SK-N-SH (cell line): ENCODE measurements around the gene SCN9A. TPM values are rescaled to one million over a fixed set of nuclear protein-coding genes. Genes with fewer than 3 reads are reported as not detected.

Experiments
- CTCF ChIA-PET: fragments of 300-600, 350-600 bp; formaldehyde crosslinking; extraction: SDS; loops from one replicate; lab custom pipeline; 2021; lab: Yijun Ruan, JAX
- POLR2A ChIA-PET: fragments of 350-600 bp; sonication (Branson Sonifier 250); formaldehyde crosslinking; extraction: SDS; loops from one replicate; lab custom pipeline; 2020; ENCODE audit warnings: antibody characterized with exemption, inconsistent platforms; lab: Yijun Ruan, JAX
- DNase-seq: peaks from one replicate; pipeline ENCODE4 v3.0.0; 2012
- H2AFZ ChIP-seq: fragments of 200-600 bp; sonication (generic); 2 replicates; pipeline ENCODE4 v1.8.1; 2016; ENCODE audit warnings: antibody characterized with exemption, mild to moderate bottlenecking, low read depth
- H3F3A ChIP-seq: fragments of 200-600 bp; sonication (generic); replicated peaks from 2 replicates; pipeline ENCODE3; 2016; ENCODE audit warnings: antibody characterized with exemption, mild to moderate bottlenecking; ENCODE audit not compliant: insufficient read depth
- H3K27ac ChIP-seq, 2 experiments: fragments of 200-500 bp in 1 of 2; fragments of 200-600 bp in 1 of 2; sonication (Bioruptor generic) in 1 of 2; sonication (generic), shearing (Covaris generic) in 1 of 2; 2 replicates each; pipeline versions ENCODE4 v1.5.1 to v1.6.1; 2014 to 2016; ENCODE audit warnings: low read depth in 2 of 2, inconsistent platforms in 1 of 2, low read length in 1 of 2, mild to moderate bottlenecking in 1 of 2, mixed read lengths in 1 of 2
- H3K27me3 ChIP-seq: fragments of 200-600 bp; sonication (generic), shearing (Covaris generic); 2 replicates; pipeline ENCODE4 v1.6.1; 2016; ENCODE audit warnings: mixed run types; ENCODE audit not compliant: insufficient read depth
- H3K36me3 ChIP-seq, 2 experiments: fragments of 200-500 bp in 1 of 2; fragments of 200-600 bp in 1 of 2; sonication (Bioruptor generic) in 1 of 2; sonication (generic) in 1 of 2; replicated peaks in 1 of 2; 2 replicates each; pipeline versions ENCODE3 to v1.5.1; 2014 to 2016; ENCODE audit warnings: low read length in 1 of 2, mild to moderate bottlenecking in 1 of 2; ENCODE audit not compliant: insufficient read depth in 2 of 2, control insufficient read depth in 1 of 2
- H3K4me1 ChIP-seq, 2 experiments: fragments of 200-500 bp in 1 of 2; fragments of 200-600 bp in 1 of 2; sonication (Bioruptor generic) in 1 of 2; sonication (generic), shearing (Covaris generic) in 1 of 2; 2 replicates each; pipeline versions ENCODE4 v1.5.1 to v1.6.1; 2014 to 2016; ENCODE audit warnings: low read depth in 1 of 2, low read length in 1 of 2, mixed run types in 1 of 2; ENCODE audit not compliant: insufficient read depth in 2 of 2, control insufficient read depth in 1 of 2
- H3K4me2 ChIP-seq: fragments of 200-600 bp; sonication (generic), shearing (Covaris generic); 2 replicates; pipeline ENCODE4 v1.6.1; 2017; ENCODE audit warnings: mixed run types
- H3K4me3 ChIP-seq, 2 experiments: fragments of 200-500 bp in 1 of 2; fragments of 200-600 bp in 1 of 2; sonication (Bioruptor generic) in 1 of 2; sonication (generic), shearing (Covaris generic) in 1 of 2; 2 replicates each; pipeline versions ENCODE4 v1.5.1 to v1.8.1; 2014 to 2016; ENCODE audit warnings: low read depth in 2 of 2, inconsistent platforms in 1 of 2, low read length in 1 of 2, mild to moderate bottlenecking in 1 of 2, mixed read lengths in 1 of 2, moderate library complexity in 1 of 2
- H3K79me2 ChIP-seq: fragments of 200-600 bp; sonication (generic); 2 replicates; pipeline ENCODE4 v1.8.1; 2017; ENCODE audit warnings: mild to moderate bottlenecking; ENCODE audit not compliant: insufficient read depth
- H3K9ac ChIP-seq: fragments of 200-600 bp; sonication (generic); 2 replicates; pipeline ENCODE4 v1.6.1; 2017; ENCODE audit warnings: mixed run types
- H3K9me2 ChIP-seq: fragments of 200-600 bp; sonication (generic); 2 replicates; pipeline ENCODE4 v1.6.1; 2017; ENCODE audit warnings: mixed run types
- H3K9me3 ChIP-seq: fragments of 200-600 bp; sonication (generic); 2 replicates; pipeline ENCODE4 v1.6.1; 2017; ENCODE audit warnings: mixed run types, mild to moderate bottlenecking, moderate library complexity
- H4K20me1 ChIP-seq: fragments of 200-600 bp; sonication (generic); 2 replicates; pipeline ENCODE4 v1.6.1; 2017; ENCODE audit warnings: mild to moderate bottlenecking, mixed run types; ENCODE audit not compliant: insufficient read depth
- FOXM1 ChIP-seq: IDR thresholded peaks from 2 replicates; pipeline ENCODE4 v1.4.0; 2012; ENCODE audit warnings: low read depth, mild to moderate bottlenecking
- MEF2A ChIP-seq: IDR thresholded peaks from 2 replicates; pipeline ENCODE4 v1.4.0; 2012; ENCODE audit warnings: low read depth, borderline replicate concordance
- POLR2AphosphoS5 ChIP-seq: IDR thresholded peaks from 2 replicates; pipeline ENCODE4 v1.6.1; 2012; ENCODE audit warnings: low read depth, low read length
- RAD21 ChIP-seq: IDR thresholded peaks from 2 replicates; pipeline ENCODE4 v1.6.1; 2012; ENCODE audit warnings: mild to moderate bottlenecking, low read length
- SIN3A ChIP-seq: IDR thresholded peaks from 2 replicates; pipeline ENCODE4 v1.6.1; 2012; ENCODE audit warnings: low read depth, mild to moderate bottlenecking, low read length, moderate library complexity, borderline replicate concordance
- TAF1 ChIP-seq: IDR thresholded peaks from 2 replicates; pipeline ENCODE4 v1.6.1; 2012; ENCODE audit warnings: low read depth, mild to moderate bottlenecking, low read length, moderate library complexity, borderline replicate concordance
- TCF12 ChIP-seq: IDR thresholded peaks from 2 replicates; pipeline ENCODE4 v1.4.0; 2012
- USF2 ChIP-seq: fragments of 150-350 bp; IDR thresholded peaks from 2 replicates; pipeline ENCODE4 v1.6.1; 2017; ENCODE audit warnings: antibody characterized with exemption, low read length, low read depth, borderline replicate concordance
- YY1 ChIP-seq: IDR thresholded peaks from 2 replicates; pipeline ENCODE4 v1.4.0; 2012; ENCODE audit warnings: low read depth, mild to moderate bottlenecking
- WGBS: methylation state at CpG from one replicate; pipeline ENCODE4 v1.1.6; 2017; ENCODE audit warnings: low lambda C conversion rate; 5-methylcytosine and 5-hydroxymethylcytosine counted together
- polyA plus RNA-seq, 3 experiments: library from polyadenylated mRNA; depleted of rRNA; stranded (reverse); fragments of >200 nt; gene quantifications; 2 replicates each; pipeline ENCODE4 v1.2.3, GENCODE V29; 2012
- TF ChIP-seq, protein P1 (sequence below): fragments of 200-600 bp; sonication (generic); IDR thresholded peaks from 2 replicates; pipeline ENCODE4 v1.6.1; 2017; ENCODE audit warnings: antibody characterized with exemption, mild to moderate bottlenecking, moderate library complexity
- TF ChIP-seq, protein P2 (sequence below): IDR thresholded peaks from 2 replicates; pipeline ENCODE4 v1.6.1; 2012; ENCODE audit warnings: mild to moderate bottlenecking, low read depth, low read length, moderate library complexity

Gene SCN9A
- polyA plus RNA-seq, 1 of the 3 experiments (the other 2 are of a cell fraction), result 5.9 TPM

- Histone ChIP-seq H3K4me2 (no peak overlapping the region), H3K4me1 (peaks cover 0 to 3% of the 10 kb centered on the region in 2 experiments; a peak in 2 of 4 replicates), H3K9me2 (no peaks in the 10 kb centered on the region), H3K79me2 (no peaks in the 10 kb centered on the region), H3F3A (no peaks in the 10 kb centered on the region), H3K4me3 (no peak overlapping the region), H4K20me1 (no peaks in the 10 kb centered on the region), H3K9me3 (no peaks in the 10 kb centered on the region), H3K27me3 (no peaks in the 10 kb centered on the region), H2AFZ (peak overlapping the region; percentile 77), H3K36me3 (no peaks in the 10 kb centered on the region), H3K9ac (no peak overlapping the region), H3K27ac (no peak overlapping the region)
- CTCF ChIA-PET, result interaction anchor here (1.4 kb wide), 2 partner anchors 28 to 32 kb away, joined by 4 to 6 read pairs; no protein-coding TSS in a partner anchor
- no peak for DNase-seq
- TF ChIP-seq FOXM1 (no peak), POLR2AphosphoS5 (no peak)
- TF ChIP-seq, protein P1, sequence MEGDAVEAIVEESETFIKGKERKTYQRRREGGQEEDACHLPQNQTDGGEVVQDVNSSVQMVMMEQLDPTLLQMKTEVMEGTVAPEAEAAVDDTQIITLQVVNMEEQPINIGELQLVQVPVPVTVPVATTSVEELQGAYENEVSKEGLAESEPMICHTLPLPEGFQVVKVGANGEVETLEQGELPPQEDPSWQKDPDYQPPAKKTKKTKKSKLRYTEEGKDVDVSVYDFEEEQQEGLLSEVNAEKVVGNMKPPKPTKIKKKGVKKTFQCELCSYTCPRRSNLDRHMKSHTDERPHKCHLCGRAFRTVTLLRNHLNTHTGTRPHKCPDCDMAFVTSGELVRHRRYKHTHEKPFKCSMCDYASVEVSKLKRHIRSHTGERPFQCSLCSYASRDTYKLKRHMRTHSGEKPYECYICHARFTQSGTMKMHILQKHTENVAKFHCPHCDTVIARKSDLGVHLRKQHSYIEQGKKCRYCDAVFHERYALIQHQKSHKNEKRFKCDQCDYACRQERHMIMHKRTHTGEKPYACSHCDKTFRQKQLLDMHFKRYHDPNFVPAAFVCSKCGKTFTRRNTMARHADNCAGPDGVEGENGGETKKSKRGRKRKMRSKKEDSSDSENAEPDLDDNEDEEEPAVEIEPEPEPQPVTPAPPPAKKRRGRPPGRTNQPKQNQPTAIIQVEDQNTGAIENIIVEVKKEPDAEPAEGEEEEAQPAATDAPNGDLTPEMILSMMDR, result no peak
- WGBS, result 56% methylated on average over 3 of the region's 3 CpGs
- POLR2A ChIA-PET, result no interaction called here
These were observed 17.3 kb upstream of the SCN9A start for GRCh38 chr2:166393008-166393407.

DNA sequence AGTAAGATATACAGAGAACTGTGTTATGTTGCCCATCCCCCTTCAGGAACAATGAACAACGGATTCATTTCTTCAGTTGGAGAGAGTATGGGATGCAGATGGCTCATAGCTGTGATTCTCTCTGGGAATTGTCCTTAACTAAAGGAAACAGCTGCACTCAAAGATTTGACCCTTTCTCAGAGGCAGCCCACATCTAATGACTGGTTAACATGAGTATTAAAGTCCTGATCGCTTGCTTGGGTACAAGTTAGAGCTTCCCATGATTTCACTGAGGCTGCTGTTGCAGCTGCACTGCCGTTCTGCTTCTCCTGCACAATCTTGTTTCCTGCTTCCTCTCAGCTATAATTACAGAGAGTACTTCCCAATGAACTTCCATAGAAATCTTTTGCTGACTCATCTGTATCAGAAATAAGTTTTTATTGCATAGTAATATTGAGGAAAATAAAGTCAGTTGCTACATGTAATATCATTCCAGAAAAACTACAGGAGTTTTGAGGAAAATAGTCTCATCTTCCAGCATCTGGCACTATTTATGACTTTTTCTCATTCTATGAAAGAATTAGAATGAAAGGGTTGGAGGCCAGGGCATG is 12.8 kb upstream of the SCN9A start:
- no peaks in the 10 kb centered on the region for H3K9me2 ChIP-seq
- no peaks in the 10 kb centered on the region for H3K36me3 ChIP-seq
- CTCF ChIA-PET, result interaction anchor here (1.1 to 1.5 kb wide), 3 partner anchors 13 to 23 kb away, joined by 3 to 5 read pairs (median 4); partner anchors contain the start of gene SCN9A
- H3F3A ChIP-seq, result no peaks in the 10 kb centered on the region
- H3K4me3 ChIP-seq, result no peak overlapping the region
- no peak for DNase-seq
- no peaks in the 10 kb centered on the region for H3K79me2 ChIP-seq
- TF ChIP-seq FOXM1 (no peak), POLR2AphosphoS5 (no peak), MEF2A (no peak), USF2 (no peak), TCF12 (no peak), YY1 (no peak)
- H3K27me3 ChIP-seq, result no peaks in the 10 kb centered on the region
- no peaks in the 10 kb centered on the region for H4K20me1 ChIP-seq
- POLR2A ChIA-PET, result no interaction called here
- no peak overlapping the region for H3K27ac ChIP-seq
- no peak overlapping the region for H2AFZ ChIP-seq
- no peak overlapping the region for H3K9ac ChIP-seq
- 84% methylated on average over 3 of the region's 3 CpGs for WGBS
- no peaks in the 10 kb centered on the region for H3K9me3 ChIP-seq
- no peak overlapping the region for H3K4me2 ChIP-seq
- no peaks in the 10 kb centered on the region; a peak in 1 of 4 replicates for H3K4me1 ChIP-seq

GRCh38 chr2:166385313-166385712 is 9.6 kb upstream of the SCN9A start:
- DNase-seq, result no peak
- H3F3A ChIP-seq, result no peaks in the 10 kb centered on the region
- ChIA-PET CTCF (interaction anchor here (0.8 to 4.0 kb wide), 15 partner anchors 9 to 207 kb away, joined by 3 to 28 read pairs (median 4); partner anchors contain the start of gene SCN9A), POLR2A (no interaction called here)
- no peaks in the 10 kb centered on the region for H3K4me1 ChIP-seq
- H3K36me3 ChIP-seq, result no peaks in the 10 kb centered on the region
- H2AFZ ChIP-seq, result peak overlapping the region; percentile 83; the same call in 1 of the 2 replicates
- no peaks in the 10 kb centered on the region for H4K20me1 ChIP-seq
- H3K27me3 ChIP-seq, result no peaks in the 10 kb centered on the region
- H3K9me3 ChIP-seq, result no peaks in the 10 kb centered on the region; the same call in 1 of the 2 replicates
- no peaks in the 10 kb centered on the region for H3K79me2 ChIP-seq
- H3K4me2 ChIP-seq, result no peak overlapping the region
- 100% methylated on average over 1 of the region's 1 CpG for WGBS
- no peaks in the 10 kb centered on the region for H3K9me2 ChIP-seq
- H3K27ac ChIP-seq, result no peak overlapping the region
- no peak overlapping the region for H3K4me3 ChIP-seq
- no peak overlapping the region for H3K9ac ChIP-seq
- no peak for TF ChIP-seq RAD21
- TF ChIP-seq TAF1, result no peak
- no peak for TF ChIP-seq SIN3A
- TF ChIP-seq USF2, result no peak
- TF ChIP-seq, protein P2, sequence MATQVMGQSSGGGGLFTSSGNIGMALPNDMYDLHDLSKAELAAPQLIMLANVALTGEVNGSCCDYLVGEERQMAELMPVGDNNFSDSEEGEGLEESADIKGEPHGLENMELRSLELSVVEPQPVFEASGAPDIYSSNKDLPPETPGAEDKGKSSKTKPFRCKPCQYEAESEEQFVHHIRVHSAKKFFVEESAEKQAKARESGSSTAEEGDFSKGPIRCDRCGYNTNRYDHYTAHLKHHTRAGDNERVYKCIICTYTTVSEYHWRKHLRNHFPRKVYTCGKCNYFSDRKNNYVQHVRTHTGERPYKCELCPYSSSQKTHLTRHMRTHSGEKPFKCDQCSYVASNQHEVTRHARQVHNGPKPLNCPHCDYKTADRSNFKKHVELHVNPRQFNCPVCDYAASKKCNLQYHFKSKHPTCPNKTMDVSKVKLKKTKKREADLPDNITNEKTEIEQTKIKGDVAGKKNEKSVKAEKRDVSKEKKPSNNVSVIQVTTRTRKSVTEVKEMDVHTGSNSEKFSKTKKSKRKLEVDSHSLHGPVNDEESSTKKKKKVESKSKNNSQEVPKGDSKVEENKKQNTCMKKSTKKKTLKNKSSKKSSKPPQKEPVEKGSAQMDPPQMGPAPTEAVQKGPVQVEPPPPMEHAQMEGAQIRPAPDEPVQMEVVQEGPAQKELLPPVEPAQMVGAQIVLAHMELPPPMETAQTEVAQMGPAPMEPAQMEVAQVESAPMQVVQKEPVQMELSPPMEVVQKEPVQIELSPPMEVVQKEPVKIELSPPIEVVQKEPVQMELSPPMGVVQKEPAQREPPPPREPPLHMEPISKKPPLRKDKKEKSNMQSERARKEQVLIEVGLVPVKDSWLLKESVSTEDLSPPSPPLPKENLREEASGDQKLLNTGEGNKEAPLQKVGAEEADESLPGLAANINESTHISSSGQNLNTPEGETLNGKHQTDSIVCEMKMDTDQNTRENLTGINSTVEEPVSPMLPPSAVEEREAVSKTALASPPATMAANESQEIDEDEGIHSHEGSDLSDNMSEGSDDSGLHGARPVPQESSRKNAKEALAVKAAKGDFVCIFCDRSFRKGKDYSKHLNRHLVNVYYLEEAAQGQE, result no peak
